IPS DF 6.9 (cell line): ENCODE measurements around the gene DGKE.

Experiments
- DNase-seq: peaks from one replicate; pipeline ENCODE4 v3.0.0-alpha.2; 2013; ENCODE audit warnings: low read depth, low spot score
- H3K27ac ChIP-seq: one replicate; pipeline ENCODE4 v1.5.1; 2013; ENCODE audit warnings: low read length, control low read depth
- H3K27me3 ChIP-seq: 2 replicates; pipeline ENCODE4 v1.6.1; 2013; ENCODE audit warnings: mild to moderate bottlenecking, low read length; ENCODE audit not compliant: control insufficient read depth, insufficient read depth
- H3K36me3 ChIP-seq: 2 replicates; pipeline ENCODE4 v1.6.1; 2013; ENCODE audit warnings: low read length; ENCODE audit not compliant: control insufficient read depth, insufficient read depth
- H3K4me1 ChIP-seq: 2 replicates; pipeline ENCODE4 v1.6.1; 2013; ENCODE audit warnings: low read length; ENCODE audit not compliant: control insufficient read depth, insufficient read depth
- H3K4me3 ChIP-seq: 2 replicates; pipeline ENCODE4 v1.5.1; 2013; ENCODE audit warnings: mild to moderate bottlenecking, low read length
- H3K9me3 ChIP-seq: 2 replicates; pipeline ENCODE4 v1.6.1; 2013; ENCODE audit warnings: low read length, inconsistent platforms; ENCODE audit not compliant: control insufficient read depth, insufficient read depth
- WGBS: extraction: QIAGEN DNeasy Blood & Tissue Kit; methylation state at CpG from one replicate; pipeline ENCODE4 v1.1.7; 2013; ENCODE audit warnings: mixed read lengths, missing lambda C conversion rate; ENCODE audit not compliant: insufficient read length, insufficient coverage; 5-methylcytosine and 5-hydroxymethylcytosine counted together

Gene DGKE

GRCh38 chr17:56801459-56802178, 32.3 kb upstream of the DGKE start:
- H3K27ac ChIP-seq = no peak overlapping the region
- H3K36me3 ChIP-seq = no peaks in the 10 kb centered on the region
- no CpG with 5 or more reads among the region's 4 CpGs for WGBS
- H3K4me1 ChIP-seq = peaks cover 1% of the 10 kb centered on the region; the same call in 1 of the 2 replicates
- no peak for DNase-seq
- H3K9me3 ChIP-seq = no peaks in the 10 kb centered on the region
- no peak overlapping the region for H3K4me3 ChIP-seq
- no peaks in the 10 kb centered on the region for H3K27me3 ChIP-seq

GRCh38 chr17:56803071-56803470, 30.9 kb upstream of the DGKE start:
- H3K36me3 ChIP-seq = no peaks in the 10 kb centered on the region
- no peak overlapping the region for H3K27ac ChIP-seq
- H3K4me1 ChIP-seq = peaks cover 1% of the 10 kb centered on the region; the same call in 1 of the 2 replicates
- no CpG with 5 or more reads among the region's 1 CpG for WGBS
- no peak overlapping the region for H3K4me3 ChIP-seq
- DNase-seq = no peak
- H3K9me3 ChIP-seq = no peaks in the 10 kb centered on the region
- no peaks in the 10 kb centered on the region for H3K27me3 ChIP-seq

DNA sequence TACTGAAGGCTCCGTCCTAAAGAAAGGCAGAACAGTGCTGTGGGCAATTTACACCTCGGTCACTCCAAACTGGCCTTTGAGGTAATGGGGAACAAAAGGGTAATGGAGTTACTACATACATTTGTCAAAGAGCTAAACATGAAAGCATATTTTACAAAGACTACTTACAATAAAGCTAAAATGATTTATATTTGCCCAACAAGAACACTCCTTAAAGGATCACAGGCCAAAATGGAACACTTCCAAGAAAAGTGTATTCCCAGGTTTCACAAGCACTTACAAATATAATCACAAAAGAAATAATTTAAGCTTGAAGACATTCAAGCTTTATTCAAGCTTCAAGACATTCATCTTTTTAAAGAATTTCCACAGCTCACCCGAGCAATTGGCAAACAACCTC, 29.5 kb upstream of the DGKE start:
- H3K4me3 ChIP-seq = no peak overlapping the region
- no peaks in the 10 kb centered on the region for H3K4me1 ChIP-seq
- H3K27me3 ChIP-seq = no peaks in the 10 kb centered on the region
- DNase-seq = no peak
- H3K27ac ChIP-seq = no peak overlapping the region
- no peaks in the 10 kb centered on the region for H3K36me3 ChIP-seq
- no peaks in the 10 kb centered on the region for H3K9me3 ChIP-seq
- no CpG with 5 or more reads among the region's 3 CpGs for WGBS

- Histone ChIP-seq H3K4me3 (no peak overlapping the region), H3K4me1 (no peaks in the 10 kb centered on the region), H3K27ac (no peak overlapping the region), H3K36me3 (no peaks in the 10 kb centered on the region), H3K9me3 (no peaks in the 10 kb centered on the region), H3K27me3 (no peaks in the 10 kb centered on the region)
- no CpG with 5 or more reads among the region's 4 CpGs for WGBS
- DNase-seq = no peak
These were observed 27.0 kb upstream of the DGKE start for GRCh38 chr17:56806949-56807348.

GRCh38 chr17:56807723-56808122, 26.2 kb upstream of the DGKE start:
- no peaks in the 10 kb centered on the region for H3K36me3 ChIP-seq
- H3K27me3 ChIP-seq = no peaks in the 10 kb centered on the region
- no CpG with 5 or more reads among the region's 3 CpGs for WGBS
- no peak for DNase-seq
- H3K4me3 ChIP-seq = no peak overlapping the region
- no peaks in the 10 kb centered on the region for H3K4me1 ChIP-seq
- no peak overlapping the region for H3K27ac ChIP-seq
- no peaks in the 10 kb centered on the region for H3K9me3 ChIP-seq

DNA sequence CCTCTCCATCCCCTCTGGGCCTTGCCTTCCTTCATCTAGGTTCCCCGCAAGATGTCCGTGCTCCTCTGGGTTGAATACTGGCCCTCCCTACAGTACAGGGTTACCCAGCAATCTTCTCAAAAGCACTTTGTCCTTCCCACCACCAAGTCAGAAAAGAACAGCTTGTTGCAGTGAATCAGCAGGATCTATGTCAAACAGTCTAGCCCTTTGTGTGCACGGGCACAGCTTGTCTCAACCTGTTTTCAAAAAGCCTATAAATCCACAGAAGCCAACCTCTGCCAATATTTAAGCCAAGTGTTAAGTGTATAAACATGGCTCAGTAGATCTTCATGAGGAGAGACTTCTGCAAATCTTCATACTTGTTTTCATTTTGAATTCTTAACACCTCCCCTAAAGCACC, 25.4 kb upstream of the DGKE start:
- H3K4me1 ChIP-seq = 0 out of 2 replicates have a peak, but pooled peaks cover 1% of the 10 kb centered on the region
- H3K27ac ChIP-seq = no peak overlapping the region
- no peak overlapping the region for H3K4me3 ChIP-seq
- H3K36me3 ChIP-seq = no peaks in the 10 kb centered on the region
- no CpG with 5 or more reads among the region's 3 CpGs for WGBS
- no peak for DNase-seq
- no peaks in the 10 kb centered on the region for H3K9me3 ChIP-seq
- no peaks in the 10 kb centered on the region for H3K27me3 ChIP-seq

DNA sequence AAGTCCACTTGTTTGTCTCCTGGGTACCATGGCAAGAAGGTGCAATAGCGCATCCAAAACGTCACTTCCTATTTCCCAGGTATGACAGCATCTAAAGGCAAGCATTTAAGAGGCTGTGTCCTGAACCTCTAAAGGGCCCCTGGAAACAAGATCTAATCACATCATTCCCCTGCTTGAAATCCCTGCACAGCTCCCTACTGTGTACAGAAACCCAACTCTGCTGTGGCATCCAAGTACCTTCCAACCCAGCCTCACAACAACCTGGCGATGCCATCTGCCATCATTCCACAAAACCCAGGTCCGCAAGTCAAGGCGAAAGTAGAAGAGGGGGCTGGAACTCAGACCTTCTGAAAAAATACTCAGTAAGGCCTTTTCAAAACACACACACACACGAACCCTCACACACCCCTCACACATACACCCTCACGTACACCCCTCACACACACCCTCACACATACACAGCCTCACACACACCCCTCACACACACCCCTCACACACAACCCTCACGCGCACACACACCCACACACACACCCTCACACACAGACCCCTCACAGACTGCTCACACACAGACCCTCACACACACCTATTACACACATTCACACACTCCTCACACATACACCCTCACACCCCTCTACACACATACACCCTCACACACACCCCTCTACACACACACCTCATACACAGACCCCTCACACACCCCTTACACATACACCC, 24.7 kb upstream of the DGKE start:
- Histone ChIP-seq H3K4me3 (no peak overlapping the region), H3K27ac (no peak overlapping the region), H3K36me3 (no peaks in the 10 kb centered on the region), H3K4me1 (0 out of 2 replicates have a peak, but pooled peaks cover 1% of the 10 kb centered on the region), H3K9me3 (no peaks in the 10 kb centered on the region), H3K27me3 (no peaks in the 10 kb centered on the region)
- DNase-seq = no peak
- 100% methylated on average over 4 of the region's 9 CpGs for WGBS

DNA sequence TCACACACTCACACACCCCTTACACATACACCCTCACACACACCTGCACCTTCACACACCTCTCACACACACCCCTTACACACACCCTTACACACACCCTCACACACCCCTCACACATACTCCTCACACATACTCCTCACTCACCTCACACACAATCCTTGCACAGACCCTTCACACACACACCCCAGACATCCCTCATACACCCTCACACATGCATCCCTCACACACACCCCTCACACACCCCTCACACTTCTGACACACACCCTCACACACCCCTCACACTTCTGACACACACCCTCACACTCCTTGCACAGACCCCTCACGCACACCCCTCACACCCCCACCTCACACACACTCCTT, 24.2 kb upstream of the DGKE start:
- Histone ChIP-seq H3K36me3 (no peaks in the 10 kb centered on the region), H3K4me1 (0 out of 2 replicates have a peak, but pooled peaks cover 1% of the 10 kb centered on the region), H3K27ac (no peak overlapping the region), H3K4me3 (no peak overlapping the region), H3K9me3 (no peaks in the 10 kb centered on the region), H3K27me3 (no peaks in the 10 kb centered on the region)
- WGBS = 100% methylated on average over 1 of the region's 1 CpG
- DNase-seq = no peak

- H3K36me3 ChIP-seq = no peaks in the 10 kb centered on the region
- H3K27me3 ChIP-seq = no peaks in the 10 kb centered on the region
- no peak for DNase-seq
- no peak overlapping the region for H3K4me3 ChIP-seq
- no peak overlapping the region for H3K27ac ChIP-seq
- H3K4me1 ChIP-seq = 0 out of 2 replicates have a peak, but pooled peaks cover 1% of the 10 kb centered on the region
- H3K9me3 ChIP-seq = no peaks in the 10 kb centered on the region
- no CpG with 5 or more reads among the region's 2 CpGs for WGBS
These were observed 23.6 kb upstream of the DGKE start for GRCh38 chr17:56810343-56810742.

DNA sequence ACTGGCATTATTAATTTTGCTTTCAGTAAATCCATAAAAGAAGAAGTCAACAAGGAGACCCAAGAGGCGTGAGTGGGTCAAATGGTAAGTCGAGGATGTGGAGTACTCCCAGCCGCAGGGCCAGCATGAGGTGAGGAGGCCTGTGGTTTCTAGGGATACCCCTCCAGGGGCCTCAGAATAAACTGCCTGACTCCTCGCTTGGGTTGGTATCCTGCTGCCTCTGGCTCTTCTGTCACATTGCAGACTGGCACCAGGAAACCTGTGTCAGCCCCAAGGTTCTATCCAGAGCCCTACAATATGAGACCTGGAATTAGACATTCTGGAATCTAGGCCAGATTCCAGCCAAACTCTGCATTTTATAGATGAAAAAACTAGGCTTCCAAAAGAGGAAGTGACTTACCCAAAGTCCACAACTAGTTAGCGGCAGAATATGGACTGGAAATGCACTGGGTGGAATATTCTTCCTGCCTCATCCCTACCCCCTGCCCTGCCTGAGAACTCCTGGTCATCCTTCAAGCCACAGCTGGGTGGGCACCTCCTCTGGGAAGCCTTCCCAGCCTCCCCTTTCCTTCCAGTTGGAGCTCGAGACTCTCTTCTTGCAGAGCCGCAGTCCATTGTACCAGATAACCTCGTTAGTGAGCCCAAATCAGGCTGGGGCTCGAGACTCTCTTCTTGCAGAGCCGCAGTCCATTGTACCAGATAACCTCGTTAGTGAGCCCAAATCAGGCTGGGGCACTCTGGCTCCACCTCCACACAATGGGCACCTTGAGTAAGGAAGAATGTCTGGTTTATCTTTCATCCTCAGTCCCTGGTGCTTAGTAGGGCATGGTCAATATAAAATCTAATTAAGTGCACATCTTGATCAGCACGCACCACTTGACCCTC, 22.8 kb upstream of the DGKE start:
- no CpG with 5 or more reads among the region's 12 CpGs for WGBS
- Histone ChIP-seq H3K27me3 (no peaks in the 10 kb centered on the region), H3K4me1 (0 out of 2 replicates have a peak, but pooled peaks cover 1% of the 10 kb centered on the region), H3K27ac (no peak overlapping the region), H3K36me3 (no peaks in the 10 kb centered on the region), H3K4me3 (no peak overlapping the region), H3K9me3 (no peaks in the 10 kb centered on the region)
- no peak for DNase-seq
